Activated CD4-positive, CD25-positive, alpha-beta regulatory T cell treated with anti-CD3 and anti-CD28 coated beads, Interleukin-2, amount 50 U/mL, for 24 hours (primary cell): Measurements from ENCODE around the gene CYP4F12.

Source experiments
- ATAC-seq, 2 donors: fragments of 150-1000 bp; cut with Tn5 transposase; one replicate each; pipeline ENCODE4 v1.10.0; 2021; ENCODE audit warnings: mild to moderate bottlenecking in 1 of 2, moderate library complexity in 1 of 2

The CYP4F12 gene

DNA sequence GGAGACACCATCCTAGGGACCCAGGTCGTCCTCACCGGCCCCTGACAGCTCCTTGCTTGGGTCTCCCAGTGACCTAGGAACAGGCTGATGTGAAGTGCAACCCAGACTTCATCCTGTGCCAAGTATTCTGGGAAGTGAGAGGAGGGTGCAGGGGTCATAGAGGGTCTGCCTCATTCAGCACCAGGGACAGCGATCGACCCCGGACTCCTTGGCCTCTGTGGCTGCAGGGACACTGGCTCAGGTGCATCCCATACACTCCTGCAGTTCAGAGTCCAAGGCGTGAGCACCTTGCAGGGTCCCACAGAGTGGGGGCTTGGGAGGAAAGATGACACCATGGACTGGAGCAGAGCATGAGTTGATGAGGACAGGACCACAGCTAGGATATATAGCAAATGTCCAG lies 44.9 kb downstream of the CYP4F12 start:
- ATAC-seq: no peak

DNA sequence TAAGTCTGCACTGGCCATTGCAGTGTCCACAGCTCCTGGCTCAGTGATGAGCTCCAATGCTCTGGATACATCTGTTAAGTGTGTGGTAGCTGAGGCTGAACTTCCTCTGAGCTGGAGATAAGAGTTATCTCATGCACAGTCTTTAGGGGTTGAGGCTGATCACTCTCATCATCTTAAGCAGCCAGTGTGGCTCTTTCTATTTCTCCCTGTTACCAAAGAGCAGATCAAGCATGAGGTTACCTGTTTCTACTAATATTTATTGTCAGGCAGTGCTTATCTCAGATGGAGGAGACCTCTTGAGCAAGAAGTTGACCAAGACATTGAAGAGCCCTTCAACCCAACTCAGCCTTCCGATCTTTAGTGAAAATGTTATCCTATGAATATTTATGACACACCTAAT lies 48.4 kb downstream of the CYP4F12 start:
- no peak for ATAC-seq

DNA sequence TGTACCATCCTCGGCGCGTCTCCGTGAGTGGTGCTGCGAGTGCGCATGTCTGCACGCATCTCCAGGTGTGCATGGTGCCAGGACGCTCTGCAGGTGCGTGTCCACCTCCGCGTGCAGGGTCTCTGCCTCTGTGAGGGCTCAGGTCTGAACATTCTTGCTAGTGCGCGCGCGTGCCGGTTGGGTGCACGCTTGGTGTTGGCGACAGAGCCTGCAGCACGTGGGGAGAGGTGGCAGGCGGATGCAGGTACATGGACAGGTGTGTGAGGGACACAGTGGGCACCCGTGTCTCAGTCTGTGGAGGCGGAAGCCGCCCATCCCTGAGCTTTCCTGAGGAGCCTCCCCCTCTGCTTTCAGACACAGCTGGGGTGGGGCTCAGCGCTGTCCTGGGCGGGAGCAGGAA lies 50.1 kb downstream of the CYP4F12 start:
- no peak for ATAC-seq

DNA sequence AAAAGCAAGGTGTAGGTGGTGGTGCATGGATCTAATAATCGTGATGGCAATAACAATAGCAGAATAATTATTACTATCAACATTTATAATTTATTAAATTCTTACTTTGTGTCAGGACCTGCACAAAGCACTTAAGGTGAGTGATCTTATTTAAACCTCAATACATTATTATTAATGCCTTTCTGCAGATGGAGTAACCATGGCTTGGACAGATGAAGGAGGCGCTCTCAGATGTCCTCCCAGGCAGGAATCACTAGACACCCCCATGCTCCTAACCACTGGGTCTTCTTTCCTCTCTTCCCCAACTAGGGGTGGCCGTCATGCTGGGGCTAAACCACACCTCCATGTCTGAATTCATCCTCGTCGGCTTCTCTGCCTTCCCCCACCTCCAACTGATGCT lies 54.8 kb downstream of the CYP4F12 start, which contains the start of gene OR10H2:
Gene OR10H2, plus strand, starts transcription at position 301 of the 400 bp plus-strand sequence. Its CDS starts 20 bp downstream, at position 321.
- no peak for ATAC-seq

DNA sequence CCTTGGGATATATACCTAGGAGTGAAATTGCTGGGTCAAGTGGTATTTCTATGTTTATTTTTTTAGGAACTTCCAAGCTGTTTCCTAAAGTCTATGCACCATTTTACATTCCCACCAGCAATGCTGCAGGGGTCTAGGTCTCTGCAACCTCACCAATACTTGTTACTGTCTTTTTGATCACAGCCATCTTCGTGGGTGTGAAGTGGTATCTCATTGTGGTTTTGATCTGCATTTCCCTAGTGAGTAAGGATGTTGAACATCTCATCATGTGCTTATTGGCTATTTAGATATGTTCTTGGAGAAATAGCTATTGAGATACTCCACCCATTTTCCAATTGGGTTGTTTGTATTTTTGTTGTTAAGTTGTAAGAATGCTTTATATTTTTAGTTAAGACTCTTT lies 57.7 kb downstream of the CYP4F12 start:
- ATAC-seq: no peak

- ATAC-seq: no peak
These were observed 59.5 kb downstream of the CYP4F12 start for GRCh38 chr19:15732388-15732787.

- no peak for ATAC-seq
These were observed 61.0 kb downstream of the CYP4F12 start for GRCh38 chr19:15733895-15734294.

- ATAC-seq: no peak
These were observed 64.8 kb downstream of the CYP4F12 start, which contains the start of gene OR10H3 for GRCh38 chr19:15737722-15738121. OR10H3 (plus strand) TSS chr19:15737985; CDS start chr19:15741393, 3,408 bp downstream.

- no peak for ATAC-seq
These were observed 67.9 kb downstream of the CYP4F12 start for GRCh38 chr19:15740785-15741184.
